HCEC 1CT (cell line): Measurements from ENCODE around the gene SLA2.
"Not testable (repeated sequence)": the region's sequence is repeated elsewhere in the genome, so short reads cannot be mapped to it uniquely, and the experiment has no call there.

Source experiments
- DNase-seq: peaks from one replicate; pipeline ENCODE4 v3.0.0-alpha.2; 2017

Gene SLA2, protein sequence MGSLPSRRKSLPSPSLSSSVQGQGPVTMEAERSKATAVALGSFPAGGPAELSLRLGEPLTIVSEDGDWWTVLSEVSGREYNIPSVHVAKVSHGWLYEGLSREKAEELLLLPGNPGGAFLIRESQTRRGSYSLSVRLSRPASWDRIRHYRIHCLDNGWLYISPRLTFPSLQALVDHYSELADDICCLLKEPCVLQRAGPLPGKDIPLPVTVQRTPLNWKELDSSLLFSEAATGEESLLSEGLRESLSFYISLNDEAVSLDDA

DNA sequence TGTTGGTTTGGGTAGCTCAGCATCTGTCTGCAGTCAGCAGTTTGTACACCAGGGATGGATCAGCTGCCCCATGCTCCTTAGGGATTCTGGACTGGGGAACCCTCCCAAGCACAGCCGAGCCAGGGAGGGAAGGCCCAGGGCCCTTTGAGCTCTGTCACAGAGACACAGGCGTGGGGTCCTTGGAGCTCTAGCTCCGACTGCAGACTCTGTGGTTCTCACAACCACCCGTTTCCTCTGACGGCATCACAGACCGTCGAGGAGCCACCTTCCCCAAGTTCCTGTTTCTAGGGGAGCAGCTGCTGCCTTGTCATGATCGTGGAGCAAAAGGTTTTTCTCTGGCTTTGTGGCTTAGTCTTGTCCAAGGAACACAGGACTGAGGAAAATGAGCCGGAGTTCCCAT, at the start of gene SLA2:
Gene SLA2 (minus strand): TSS at position 199 of the 400 bp plus-strand sequence. CDS start 4,861 bp downstream, outside the sequence.
- DNase-seq: no peak

DNA sequence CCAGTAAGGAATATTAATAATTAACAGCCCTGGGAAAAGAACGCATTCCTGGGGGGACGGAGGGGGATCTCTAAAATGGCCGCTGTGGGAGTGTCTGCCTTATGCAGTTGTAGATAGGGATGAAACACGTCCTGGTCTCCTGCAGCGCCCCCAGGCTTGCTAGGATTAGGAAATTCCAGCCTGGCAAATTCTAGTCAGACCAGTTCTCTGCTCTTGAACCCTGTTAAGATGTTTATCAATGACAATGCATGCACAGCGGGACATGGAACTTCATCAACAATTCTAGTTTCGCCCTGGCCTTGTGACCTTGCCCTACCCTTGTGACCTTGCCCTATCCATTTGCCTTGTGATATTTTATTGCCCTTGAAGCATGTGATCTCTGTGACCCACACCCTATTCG, 49.5 kb upstream of the SLA2 start:
- DNase-seq: not testable (repeated sequence)

DNA sequence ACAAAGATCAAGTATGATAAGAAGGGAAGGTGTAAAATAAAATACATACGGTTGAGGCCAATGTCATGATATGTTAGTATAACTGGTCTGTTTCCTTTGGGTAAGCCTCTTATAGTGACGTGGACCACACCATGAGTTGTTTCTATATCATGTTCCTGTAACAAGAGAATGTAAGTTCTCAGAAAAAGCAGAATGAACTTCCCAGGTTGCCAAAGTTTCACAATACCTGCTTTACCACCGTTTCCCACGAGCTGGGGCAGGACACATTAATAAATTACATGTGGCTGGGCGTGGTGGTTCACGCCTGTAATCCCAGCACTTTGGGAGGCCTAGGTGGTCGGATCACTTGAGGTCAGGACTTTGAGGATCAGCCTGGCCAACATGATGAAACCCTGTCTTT, 42.6 kb upstream of the SLA2 start:
- no peak for DNase-seq

DNA sequence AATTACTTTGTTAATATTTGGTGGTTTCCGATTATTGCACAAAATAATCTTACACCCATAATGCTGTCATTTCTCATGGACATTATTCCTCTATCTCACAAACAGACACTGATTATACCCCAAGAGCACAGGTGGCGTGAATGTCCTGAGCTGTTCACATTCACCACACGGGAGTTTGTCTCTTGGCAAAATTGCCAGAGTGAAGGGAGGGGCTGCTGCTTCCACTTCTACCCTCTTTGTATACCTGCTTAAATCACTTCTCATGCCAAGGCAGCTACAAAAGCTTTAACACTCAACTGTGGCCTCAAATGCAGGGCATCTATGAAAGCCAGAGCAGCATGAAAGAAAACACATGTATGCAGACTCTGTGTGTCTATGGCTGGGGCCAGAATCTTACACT, 41.9 kb upstream of the SLA2 start:
- DNase-seq: no peak

DNA sequence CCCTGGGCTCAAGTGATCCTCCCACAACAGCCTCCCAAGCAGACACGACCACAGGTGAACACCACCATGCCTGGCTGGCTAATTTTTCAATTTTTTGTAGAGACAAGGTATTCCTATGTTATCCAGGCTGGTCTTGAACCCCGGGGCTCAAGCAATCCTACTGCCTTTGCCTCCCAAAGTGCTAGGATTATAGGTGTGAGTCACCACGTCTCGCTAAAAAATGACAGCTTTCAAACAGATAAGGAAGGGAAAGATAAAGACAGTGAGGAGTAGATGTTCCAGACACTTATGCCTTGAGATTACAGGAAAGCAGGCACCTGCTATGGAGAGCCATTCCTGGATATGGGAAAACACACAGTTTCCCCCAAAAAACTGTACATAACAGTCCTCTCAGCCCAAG, 40.9 kb upstream of the SLA2 start:
- DNase-seq: no peak

DNA sequence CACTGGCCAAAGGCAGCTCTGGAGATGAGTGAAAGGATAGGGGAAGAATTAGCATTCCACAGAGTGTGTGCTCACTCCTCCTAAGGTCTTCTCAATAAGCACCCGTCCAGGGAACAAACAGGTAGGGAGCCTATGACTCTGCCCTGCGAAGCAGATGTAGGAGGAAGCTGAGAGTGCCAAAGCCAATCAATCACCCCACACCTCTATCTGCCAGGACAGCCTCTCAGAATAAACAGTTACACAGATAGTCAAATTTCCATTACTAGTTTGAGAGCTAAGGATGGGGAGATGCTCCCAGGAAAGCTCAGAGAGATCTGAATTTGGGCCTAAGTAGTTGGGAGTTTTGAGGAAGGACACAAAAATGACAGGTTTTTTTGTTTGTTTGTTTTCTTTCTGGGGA, 40.5 kb upstream of the SLA2 start:
- no peak for DNase-seq

DNA sequence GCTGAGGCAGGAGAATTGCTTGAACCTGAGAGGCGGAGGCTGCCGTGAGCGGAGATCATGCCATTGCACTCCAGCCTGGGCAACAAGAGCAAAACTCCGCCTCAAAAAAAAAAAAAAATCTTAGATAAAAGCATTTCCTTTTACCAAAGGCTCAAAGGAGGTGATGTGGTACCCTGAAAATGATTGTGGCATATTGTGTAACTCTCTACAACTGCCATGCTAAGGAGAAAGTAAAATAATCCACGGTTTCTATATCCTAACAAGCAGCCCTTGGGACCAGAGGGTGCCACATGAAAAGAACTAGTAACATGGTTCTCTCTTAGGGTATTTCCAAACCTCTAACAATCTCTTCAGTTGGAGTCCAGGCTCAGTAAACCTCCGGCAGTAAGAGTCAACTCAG, 38.8 kb upstream of the SLA2 start:
- no peak for DNase-seq

DNA sequence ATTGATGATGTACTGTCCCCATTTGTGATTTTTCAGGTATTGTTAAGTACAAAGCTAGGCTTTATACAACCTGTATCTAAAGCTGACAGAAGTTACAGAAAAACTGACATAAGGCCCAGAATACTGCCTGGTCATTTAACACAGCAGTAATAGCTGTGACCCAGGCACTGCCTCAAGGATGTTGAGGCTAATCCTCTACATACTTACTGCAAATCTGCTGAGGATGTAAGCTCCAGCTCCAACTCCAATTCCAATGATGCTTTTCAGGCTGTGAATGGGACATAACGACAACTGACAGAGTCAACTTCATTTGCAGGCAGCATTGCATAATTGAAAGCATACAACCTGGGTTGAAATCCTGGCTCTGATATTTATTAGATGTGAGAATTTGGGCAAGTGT, 36.3 kb upstream of the SLA2 start:
- no peak for DNase-seq

DNA sequence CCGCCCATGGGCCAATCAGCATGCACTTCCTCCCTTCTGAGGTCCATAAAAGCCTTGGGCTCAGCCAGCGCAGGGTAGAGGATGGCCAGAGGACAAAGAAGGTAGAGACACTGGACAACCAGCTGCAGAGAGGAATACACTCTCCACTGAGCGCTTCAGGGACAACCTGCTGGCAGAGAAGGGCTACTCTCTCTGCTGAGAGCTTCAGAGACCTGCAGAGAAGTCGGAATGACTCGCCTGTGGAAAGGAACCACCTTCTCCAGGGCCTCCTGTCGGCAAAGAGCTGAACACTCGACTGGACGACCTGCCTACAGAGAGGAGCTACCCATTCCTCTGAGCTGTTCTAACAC, 31.4 kb upstream of the SLA2 start:
- DNase-seq: no peak

DNA sequence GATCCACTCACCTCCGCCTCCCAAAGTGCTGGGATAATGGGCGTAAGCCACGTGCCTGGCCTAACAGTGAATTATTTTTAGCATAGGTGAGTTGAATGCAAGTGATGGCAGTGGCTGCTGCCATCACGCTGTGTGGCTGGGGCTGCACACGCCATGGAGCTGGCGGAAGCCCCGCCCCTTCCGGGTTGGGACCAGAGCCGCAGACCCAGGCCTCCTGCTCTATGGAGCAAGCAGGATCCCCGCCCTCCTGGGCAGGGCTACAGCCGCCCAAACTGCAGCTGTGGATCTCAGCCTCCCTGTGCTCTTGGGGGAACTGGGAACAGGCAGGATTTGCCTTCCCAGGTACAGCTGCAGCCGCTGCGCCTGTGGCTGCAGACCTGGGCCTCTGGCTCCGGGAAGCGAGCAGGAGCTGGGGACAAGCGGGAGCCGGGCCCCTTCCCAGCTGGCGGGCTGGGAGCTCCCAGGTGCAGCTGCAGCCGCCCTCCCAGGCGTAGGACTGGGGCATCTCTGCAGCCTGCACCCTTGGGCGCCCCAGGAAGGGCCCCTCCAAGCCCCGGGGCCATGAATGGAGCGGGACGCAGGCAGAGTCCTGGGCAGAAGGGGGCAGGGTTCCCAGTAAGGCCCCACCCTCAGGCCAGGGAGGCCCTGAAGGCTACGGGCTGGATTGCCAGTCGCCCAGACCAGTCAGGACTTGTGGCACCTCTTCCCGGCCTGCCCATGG, 30.9 kb upstream of the SLA2 start:
- no peak for DNase-seq

DNA sequence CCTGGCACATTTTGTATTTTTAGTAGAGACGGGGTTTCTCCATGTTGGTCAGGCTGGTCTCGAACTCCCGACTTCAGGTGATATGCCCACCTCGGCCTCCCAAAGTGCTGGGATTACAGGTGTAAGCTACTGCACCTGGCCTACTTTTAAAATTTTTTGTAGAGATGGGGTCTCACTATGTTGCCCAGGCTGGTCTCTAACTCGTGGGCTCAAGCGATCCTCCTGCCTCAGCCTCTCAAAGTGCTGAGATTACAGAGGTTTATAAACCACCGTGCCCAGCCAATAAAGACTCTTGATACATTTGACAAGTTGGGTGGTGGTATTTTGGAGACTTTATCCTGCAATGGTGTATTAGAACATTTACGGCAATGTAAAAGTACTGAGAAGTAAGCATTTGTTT, 29.5 kb upstream of the SLA2 start:
- not testable (repeated sequence) for DNase-seq

DNA sequence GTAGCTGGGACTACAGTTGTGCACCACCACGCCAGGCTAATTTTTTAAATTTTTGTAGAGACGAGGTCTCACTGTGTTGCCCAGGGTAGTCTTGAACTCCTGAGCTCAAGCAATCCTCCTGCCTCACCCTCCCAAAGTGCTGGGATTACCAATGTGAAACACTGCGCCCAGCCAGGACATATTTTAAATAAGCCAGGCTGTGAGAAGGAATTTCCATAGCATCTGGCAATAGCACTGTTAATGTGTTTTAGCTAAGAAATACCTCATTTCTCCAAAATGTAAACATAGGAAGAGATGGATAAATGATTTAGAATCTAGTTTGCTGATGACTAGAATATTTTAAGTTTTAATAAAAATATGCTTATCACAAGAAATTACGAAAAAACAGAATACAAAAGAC, 27.0 kb upstream of the SLA2 start:
- DNase-seq: no peak

DNA sequence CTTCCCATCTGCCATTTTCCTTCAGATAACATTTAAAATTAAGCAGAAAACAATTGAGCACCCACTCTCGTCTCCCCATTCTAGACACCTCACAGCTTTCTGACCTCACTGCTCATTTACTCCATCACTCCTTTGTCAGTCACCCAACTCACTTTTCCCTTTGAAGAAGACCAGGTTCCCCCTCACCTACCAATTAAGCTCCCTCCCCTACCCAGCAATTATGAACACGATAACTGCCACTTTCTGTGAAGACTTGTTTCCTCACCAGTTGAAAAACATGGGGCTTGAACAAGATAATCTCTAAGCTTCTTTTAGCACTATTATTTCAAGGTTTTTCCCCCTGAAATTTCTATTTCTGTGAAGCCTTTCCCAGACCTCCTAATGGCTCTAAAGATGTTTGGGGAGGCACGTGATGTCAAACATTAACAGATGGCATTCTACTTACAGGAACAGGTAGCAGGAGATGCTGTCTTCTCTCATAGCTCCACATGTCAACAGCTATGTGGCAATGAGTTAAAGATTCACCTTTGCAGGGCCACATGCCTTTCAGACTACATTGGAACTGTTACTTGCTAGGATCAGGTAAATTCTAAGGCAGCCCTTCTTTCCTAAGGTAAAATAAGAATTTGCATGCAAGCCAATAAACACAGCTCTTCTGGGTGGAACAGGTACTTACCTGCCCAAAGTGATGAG, 24.8 kb upstream of the SLA2 start:
- DNase-seq: no peak

DNA sequence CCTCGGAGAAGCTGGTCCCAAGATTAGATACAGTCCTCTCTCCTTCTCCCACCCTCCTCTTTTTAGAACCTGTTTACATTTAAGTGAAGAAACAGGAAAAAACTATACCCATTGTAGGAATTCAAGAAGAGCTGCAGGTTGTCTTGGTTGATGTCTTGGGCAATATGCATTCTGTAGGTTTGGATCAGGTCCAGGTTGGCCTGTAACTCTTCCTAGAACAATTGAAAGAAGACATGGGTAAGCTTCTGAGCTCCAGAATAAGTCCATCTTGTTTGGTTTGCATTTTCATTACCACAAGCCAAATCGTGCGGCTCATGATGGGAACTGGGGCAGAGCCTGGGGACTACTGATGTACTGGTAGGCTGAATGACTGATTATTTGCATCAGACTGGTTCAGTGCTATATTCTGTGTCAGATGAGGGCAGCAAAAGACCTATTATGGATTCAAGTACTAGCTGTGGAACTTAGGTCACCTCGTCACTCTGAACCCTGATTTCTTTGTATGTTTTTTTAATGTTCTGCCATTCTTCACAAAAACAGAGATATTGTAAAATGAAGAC, 20.3 kb upstream of the SLA2 start:
- no peak for DNase-seq

DNA sequence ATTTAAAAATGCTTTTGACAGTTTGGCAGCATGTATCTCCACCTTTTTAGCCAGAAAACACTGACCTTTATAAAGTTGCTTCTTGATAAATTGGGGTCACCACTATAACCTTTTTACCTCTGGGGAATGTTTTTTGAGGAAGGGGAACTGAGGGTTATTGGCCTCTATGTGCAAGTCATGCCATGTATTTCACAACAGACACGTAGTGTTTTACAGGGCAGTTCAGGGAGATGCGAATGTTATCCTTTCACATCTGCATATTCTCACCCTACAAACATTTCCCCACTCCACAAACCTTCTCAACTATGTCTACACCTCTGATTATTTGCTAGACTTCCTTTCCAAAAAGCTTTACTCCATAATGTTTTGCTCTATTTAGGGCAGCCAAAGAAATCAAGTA, 17.0 kb upstream of the SLA2 start:
- DNase-seq: no peak

DNA sequence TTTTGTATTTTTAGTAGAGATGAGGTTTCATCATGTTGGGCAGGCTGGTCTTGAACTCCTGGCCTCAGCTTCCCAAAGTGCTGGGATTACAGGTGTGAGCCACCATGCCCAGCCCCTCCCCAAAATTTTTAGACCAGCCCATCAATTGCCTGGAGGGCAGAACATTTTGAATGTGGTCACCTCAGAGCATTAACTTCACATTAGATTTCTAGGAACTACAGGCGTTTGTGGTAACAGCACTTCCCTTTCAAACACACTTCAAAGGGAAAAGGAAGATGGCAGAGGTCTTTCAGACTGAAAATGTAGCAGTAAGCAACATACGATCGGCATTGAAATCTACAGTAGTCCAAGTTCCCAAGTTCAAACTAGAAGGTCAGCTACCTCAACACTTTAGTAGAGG, 12.3 kb upstream of the SLA2 start:
- no peak for DNase-seq

DNA sequence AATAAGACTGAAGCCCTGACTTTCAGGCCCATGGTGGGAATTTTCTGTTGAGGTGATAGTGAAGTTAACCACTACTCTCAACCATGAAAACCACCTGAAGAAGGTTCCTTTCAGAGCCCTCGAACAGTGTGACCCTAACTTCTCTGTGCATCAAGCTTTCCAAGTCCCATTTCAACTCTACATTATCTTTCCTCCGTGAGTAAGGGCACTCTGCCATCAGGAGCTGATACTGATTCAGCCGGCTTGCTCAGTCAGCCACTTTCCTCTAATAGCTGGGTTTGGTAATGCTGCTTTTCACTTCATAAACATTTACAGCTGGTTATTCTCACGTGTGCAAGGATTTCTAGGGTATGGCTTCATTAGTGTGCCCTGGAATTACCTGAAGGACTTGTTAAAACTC, 10.7 kb upstream of the SLA2 start:
- DNase-seq: no peak

DNA sequence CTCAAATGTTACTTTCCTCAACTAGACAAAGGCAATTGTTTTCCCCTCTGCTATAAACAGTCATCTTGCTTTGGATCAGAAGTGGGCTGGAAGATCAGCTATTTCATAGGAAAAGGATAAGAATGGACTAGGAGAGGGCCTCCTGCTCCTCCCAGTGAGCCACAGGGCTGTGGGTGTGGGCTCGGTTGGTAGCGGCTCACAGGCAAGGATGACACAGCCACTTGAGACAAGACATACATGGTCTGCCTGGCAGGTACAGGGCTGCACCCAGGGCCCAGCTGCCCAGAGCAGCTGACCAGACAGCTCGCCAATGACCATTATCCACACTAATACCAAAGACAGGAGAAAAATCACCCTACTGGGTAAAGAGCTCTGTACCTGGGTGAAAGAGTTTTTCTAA, 9.0 kb upstream of the SLA2 start:
- no peak for DNase-seq

DNA sequence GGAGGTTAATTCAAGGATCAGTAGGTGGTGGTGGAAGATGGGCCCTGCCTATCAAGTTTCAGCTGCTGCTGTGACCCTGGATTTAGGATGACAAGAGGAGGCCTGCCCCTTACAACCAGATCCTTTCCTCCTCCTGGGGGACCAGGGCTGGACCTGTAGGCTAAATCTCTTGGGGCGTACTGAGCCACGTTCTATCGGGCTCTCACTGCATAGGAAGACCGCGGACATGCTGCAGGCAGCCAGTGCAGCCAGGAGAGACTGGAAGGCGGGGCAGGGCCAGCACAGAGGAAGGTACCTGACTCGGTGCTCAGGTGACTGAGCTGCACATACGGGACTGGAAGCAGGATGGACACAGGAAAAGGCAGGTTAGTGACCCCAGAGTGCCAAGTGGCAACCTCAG, 8.5 kb upstream of the SLA2 start:
- DNase-seq: no peak

DNA sequence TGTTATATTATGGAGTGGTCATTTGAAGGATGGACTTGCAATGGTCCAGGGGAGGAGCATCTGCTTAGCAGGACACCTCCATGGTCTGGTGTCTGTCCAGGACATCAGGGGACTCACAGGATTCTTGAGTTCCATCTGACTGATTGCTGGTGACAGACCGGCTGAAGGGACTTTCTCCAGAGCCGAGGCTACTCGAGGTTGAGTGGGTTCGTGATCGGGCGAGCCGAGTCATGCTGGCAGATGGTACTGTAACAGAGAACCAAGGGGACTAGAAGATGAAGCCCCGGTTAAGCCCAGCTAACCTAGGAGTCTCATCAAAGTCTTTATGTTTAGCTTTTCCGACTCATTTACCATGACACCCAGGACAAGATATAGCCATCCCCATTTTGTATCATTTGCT, 7.5 kb upstream of the SLA2 start:
- DNase-seq: no peak

DNA sequence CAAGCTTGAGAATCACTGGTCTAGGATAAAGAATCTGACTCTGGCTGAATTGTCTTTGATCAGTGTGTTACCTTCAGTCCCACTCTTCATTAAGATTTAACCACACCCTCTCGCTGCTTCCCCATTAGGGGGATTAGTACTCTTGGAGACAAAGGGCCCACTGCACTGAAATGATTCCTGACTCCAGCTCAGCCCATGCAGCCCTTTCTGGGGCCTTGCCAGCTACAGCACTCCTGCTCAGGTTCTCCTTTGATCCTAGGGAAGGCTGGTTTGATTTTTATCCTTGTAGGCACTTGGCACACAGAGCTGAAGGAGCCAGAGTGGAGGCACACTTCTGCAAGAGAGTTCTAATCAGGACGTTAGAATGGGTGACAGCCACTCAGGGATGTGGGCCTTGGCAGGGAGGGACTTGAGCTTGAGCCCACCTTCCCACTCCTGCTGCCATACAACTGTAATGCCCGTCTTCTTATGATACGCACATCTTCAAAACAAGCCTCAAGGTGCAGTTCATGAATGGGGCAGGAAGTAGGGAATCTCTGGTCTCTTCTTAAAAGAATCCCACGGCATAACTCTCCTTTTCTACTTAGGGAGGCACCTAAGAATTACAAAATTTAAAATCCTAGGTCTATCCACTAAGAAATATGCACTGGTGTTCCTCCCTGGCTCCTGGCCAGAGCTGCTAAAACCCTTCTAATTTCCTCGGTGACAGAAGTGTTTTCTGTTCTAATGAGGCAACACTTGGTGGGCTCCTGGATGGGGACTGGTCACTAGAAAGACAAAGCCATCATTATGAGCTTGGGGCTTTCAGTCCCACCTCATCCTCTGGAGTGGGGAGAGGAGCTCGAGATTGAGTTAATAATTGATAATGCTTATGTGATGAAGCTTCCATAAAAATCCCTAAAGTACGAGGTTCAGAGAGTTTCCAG, 1.5 kb upstream of the SLA2 start:
- no peak for DNase-seq

DNA sequence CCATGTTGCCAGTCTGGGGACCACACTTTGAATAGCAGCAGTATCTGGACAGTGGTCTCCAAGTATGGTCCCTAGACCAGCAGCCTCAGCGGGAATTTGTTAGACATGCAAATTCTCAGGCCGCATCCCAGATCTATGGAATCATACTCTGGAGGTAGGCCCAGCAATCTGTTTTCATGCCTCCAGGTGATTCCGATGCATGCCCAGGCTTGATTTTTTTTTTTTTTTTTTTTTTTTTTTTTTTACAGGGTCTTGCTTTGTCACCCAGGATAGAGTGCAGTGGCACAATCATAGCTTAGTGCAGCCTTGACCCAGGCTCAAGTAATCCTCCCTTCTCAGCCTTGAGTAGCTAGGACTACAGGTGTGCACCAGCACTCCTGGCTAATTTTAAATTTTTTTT, 682 bp upstream of the SLA2 start:
- DNase-seq: no peak

DNA sequence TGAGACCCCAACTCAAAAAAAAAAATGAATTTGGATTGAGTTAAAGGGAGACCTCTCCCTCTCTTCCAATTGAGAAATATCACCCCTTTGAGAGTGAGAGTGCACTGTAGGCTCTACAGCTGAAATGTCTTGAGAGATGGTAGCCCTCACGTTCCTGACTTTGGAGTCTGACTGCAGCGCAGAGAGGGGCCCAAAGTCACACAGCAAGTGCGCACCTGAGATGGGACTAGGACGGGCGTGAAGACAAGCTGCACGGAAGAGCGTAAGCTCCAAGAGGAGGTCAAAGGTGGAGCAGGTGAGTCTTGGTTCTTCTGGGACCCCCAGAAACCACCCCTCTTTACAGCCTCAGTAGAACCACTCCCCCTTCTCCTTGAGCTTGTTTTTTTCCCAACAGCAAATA, 643 bp downstream of the SLA2 start:
- no peak for DNase-seq
